Hippocampal formation (tissue), 2 donors: Measurements from ENCODE around the gene B4GALT5.
"Not testable (repeated sequence)": the region's sequence is repeated elsewhere in the genome, so short reads cannot be mapped to it uniquely, and the experiment has no call there.

Experiments used
- DNase-seq, 2 donors: peaks; one replicate each; lab custom pipeline; 2025; lab: John Stamatoyannopoulos, UW

Gene B4GALT5, protein sequence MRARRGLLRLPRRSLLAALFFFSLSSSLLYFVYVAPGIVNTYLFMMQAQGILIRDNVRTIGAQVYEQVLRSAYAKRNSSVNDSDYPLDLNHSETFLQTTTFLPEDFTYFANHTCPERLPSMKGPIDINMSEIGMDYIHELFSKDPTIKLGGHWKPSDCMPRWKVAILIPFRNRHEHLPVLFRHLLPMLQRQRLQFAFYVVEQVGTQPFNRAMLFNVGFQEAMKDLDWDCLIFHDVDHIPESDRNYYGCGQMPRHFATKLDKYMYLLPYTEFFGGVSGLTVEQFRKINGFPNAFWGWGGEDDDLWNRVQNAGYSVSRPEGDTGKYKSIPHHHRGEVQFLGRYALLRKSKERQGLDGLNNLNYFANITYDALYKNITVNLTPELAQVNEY

DNA sequence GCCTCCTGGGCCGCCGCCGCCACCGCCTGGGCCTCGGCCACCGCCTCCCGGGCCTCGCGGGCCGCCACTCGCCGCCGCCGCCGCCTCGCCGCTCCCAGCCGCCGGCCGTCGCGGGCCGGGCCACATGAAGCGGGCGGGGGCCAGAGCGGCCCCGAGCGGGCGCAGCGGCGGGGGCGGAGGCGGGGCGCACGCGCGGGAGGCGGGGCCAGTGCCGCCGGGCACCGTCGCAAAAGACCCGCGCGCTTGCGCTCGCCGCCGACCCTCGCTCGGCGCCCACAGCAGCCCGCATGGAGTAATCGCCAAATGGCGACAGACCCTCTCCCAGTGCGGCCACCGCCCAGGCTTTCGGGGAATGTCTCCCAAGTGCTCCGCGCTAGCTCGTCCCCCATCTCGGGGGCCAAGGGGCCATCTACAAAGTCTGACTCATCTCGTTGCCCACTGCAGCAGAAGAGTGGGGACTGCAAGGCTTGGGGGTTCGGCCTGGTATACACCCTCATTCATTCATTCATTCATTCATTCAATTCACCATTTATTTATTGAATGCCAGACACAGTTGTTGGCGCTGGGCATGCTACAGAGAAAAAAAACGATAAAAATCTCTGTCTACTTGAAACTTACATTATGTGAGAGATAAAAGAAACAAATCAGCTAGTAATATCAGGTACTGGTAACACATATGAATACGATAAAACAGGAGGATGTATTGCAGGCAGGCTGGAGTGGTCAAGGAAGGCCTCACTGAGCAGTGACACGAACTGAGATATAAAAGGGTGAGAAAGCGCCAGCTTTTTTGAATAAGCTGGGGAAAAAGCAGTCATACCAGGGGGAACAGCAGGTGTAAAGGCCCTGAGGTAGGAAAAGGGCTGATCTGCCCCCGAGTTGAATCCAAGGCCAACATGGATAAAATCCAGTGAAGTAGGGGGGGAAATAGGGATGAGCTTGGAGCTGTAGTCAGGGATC, at the start of gene B4GALT5:
B4GALT5 (minus strand) TSS at position 126 of the 960 bp plus-strand sequence. CDS start 188 bp downstream, outside the sequence.
- DNase-seq, result peak; percentile 69 to 78

DNA sequence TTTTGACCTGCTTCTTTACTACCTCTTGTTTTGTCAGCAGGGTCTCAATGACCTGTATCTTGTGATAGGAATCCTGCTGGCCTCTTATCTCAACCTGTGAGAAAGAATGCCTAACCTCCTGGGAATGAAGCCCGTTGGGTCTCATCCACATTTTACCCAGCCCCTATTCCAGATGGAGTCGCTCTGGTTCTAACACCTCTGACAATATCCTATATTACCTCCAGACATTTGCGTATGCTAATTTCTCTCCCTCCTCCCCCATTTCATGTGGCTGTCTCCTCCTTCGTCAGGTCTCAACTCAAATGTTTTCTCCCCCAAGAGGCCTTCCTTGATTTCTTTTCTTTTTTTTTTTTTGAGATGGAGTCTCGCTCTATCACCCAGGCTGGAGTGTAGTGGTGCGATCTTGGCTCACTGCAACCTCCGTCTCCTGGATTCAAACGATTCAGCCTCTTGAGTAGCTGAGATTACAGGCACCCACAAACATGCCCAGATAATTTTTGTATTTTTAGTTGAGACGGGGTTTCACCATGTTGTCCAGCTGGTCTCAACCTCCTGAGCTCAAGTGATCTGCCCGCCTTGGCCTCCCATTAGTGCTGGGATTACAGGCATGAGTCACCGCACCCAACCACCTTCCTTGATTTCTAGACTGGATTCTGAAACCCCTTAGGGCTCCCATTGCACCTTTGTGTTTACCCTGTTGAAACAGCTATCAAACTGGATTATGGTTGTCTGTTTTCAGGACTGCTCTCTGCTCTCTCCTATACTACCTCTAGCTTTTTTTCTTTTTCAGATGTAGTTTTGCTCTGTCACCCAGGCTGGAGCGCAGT, 49.5 kb upstream of the B4GALT5 start:
- DNase-seq, result no peak

DNA sequence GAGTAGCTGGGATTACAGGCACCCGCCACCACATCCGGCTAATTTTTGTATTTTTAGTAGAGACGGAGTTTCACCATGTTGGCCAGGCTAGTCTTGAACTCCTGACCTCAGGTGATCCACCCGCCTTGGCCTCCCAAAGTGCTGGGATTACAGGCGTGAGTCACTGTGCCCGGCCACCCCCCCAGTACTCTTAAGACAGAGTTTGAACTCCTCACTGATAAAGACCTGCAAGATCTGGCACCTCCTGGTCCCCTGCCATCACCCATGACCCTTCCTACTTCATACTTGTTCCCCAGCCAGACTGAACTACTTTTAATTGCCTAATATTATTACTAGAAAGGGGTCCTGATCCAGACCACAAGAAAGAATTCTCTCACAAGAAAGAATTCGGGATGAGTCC, 48.2 kb upstream of the B4GALT5 start:
- DNase-seq, result not testable (repeated sequence)

DNA sequence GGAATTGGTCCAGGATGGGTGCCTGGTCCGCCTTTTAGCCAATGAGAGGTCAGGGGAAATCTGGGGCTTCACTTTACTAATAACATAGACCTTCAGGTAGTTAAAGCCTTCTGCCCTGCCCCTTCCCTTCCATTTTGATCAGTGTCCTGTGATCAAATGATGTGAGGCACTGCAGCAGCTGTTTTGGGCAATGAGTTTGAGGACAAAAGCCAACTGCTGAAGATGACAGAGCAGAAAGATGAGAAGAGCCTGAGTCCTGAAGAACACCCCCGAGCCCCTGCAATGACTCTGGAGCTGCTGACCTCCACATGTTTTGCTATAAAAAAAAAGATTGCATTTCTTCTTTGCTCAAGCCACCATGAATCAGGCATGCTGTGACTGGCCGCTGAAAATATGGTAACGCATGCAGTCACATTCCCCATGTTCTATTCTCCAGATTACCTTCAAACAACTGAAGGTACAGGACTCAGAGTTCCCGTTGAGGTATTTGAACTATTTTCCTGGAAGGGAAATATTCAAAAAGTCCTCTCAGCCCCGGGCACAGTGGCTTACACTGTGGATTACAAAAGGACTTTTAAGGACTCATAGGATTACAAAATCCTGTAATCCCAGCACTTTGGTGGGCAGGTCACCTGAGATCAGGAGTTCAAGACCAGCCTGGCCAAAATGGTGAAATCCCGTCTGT, 45.7 kb upstream of the B4GALT5 start:
- no peak for DNase-seq

DNA sequence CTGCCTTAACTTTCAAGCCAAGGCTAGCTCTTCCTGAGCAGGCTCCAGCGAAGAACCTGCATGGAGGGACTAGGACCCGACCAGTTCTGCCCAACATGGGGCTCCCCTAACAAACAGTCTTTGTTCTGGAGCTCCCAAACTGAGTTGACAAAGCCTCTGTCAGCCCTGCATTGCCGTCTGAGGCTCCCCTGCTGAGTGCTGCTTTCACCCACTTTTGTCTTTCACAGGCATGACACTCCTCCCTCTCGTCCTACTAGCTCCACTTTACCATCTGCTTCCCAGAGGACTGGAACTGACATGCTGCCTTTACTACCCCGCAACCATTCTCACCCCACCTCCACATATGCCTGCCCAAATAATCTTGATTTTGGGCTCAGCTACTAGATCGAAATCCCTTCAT, 45.1 kb upstream of the B4GALT5 start:
- DNase-seq, result no peak

DNA sequence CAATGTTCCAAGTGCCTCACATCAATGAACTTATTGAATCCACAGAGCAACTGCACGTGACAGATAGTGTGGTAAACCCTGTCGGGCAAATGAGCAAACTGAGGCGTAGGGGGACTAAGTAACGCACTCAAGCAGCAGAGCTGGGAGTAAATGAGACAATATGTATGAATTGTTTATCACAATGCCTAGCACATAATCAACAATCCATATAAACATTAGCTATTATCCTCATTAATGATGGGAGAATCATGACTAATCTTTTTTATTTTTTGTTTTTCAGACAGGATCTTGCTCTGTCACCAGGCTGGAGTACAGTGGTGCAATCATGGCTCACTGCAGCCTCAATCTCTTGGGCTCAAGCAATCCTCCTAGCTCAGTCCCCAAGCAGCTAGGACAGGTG, 43.9 kb upstream of the B4GALT5 start:
- no peak for DNase-seq

DNA sequence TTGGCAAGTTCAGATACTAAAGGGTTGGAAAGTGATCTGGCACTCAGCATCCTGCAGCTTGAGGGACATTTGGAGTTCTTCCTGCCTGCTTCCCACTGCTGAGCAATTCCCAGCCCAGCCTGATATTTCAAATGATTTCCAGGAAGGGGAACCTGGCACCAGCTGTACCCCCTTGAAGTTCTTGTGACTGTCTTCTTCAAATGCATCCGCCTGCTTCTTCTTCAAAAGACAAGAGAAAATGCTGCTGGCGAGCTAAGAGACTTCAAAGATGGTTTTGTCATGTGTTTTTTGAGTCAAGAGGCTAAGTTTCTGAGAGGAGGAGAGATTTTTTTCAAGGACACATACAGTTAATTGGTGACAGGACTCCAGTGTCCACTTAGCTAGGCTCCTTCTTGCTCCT, 42.6 kb upstream of the B4GALT5 start:
- DNase-seq, result no peak

DNA sequence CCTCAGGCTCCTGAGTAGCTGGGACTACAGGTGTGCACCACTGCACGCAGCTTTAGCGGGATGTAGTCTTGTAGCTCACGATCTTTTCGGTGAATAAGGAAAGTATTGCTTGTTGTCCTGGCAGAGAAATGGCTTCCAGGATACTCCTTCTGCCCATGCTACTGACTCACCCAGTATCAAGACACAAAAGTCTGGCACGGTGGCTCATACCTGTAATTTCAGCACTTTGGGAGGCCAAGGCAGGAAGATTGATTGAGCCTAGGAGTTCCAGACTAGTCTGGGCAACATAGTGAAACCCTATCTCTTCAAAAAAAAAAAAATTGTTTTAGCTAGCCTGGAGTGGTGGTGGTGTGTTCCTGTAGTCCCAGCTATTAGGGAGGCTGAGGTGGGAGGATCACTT, 40.9 kb upstream of the B4GALT5 start:
- DNase-seq, result no peak

DNA sequence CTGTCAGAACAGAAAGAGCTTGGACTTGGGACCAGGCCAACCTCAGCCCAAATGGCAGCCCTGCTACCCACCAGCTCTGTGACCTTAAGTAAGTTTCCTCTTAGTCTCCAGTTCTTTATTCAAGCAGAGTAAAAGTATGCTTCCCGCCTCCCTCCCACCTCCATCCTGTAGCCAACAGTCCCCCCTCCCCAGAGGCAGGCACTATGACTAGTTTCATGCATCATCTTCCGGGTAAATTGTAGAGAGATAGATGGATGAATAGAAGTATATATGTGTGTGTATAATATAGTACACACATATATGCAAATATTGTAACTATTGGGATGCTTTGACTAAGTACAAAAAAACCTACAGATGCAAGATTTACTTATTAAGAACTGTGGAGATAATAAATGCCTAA, 39.5 kb upstream of the B4GALT5 start:
- no peak for DNase-seq

DNA sequence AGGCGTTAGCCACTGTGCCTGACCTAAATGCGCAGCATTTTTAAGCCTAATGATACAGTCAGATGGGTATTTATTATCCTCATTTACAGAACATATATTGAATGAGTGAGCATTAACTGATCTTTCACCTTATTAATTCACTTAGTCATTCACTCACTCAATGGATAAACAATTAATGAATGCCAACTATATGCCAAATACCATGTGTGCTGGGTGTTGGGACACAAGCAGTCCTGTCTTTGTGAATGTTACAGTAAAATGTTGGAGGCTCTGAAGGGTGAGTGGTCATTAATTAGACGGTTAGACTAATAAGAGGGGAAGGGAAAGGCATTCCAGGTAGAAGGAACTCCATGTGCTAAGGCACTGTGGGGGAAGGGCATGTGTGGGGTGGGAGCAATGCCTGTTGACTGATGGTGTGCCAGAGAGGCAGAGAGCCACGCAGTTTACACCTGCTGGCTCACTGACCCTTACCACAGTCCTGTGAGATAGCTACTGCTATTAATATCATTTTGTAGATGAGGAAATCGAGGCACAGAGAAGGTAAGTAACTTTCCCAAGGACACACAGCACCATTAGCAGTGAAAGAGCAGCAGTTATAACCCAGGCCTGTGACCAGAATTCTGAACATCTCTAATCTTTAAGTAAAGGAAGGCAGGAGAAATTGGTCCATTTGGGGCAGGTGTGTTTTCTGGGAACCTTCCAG, 38.7 kb upstream of the B4GALT5 start:
- no peak for DNase-seq

DNA sequence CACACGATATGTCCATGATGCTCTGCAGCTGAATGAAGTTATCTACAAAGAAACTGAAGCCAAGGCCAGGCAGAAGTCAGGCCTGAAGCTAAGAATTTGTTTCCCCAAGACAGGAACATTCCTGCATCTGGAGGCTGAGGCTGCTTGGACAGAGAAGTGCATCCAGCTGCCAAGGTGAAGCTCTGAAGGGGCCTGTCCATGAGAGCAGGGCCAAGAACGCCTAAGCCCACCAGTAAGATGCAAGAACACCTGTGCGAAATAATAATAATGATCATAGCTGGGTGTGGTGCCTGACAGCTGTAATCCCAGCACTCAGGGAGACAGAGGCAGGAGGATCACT, 37.7 kb upstream of the B4GALT5 start:
- DNase-seq, result no peak

DNA sequence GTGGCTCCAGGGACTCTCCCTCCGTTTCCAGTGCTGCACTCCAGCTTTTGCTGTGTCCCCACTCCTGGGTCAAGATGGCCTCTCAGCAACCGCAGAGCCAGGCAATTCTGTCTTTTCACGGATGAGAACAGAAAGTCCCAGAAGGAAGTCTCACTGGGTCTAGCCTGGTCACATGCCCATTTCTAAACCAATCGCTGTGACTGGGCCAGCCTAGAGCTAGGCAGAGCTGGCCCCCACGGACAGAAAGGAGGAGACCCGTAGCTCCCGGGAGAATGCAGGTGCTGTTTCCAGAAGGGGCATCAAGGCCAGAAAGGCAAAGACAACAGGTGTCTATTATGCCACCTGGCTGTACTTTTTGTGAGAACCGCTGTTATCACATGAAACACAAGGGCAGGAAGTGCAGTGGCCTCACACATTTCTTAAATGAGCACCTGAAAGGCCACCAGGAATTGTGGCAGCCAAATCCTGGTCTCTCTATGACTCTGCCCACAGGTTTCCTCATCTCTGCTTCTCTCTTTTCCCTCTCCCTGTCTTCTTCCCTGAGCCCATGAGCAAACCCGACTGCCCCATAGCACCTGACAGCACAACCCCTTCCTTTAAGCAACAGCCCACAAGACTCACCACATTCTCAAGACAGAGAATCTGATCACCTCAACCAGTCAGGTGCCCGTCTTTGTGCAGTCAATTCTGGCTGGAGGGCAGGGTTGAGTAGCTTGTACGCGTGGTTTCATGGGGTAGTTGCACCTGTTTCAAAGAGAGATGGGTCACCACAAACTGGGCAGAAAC, 37.1 kb upstream of the B4GALT5 start:
- DNase-seq, result no peak

DNA sequence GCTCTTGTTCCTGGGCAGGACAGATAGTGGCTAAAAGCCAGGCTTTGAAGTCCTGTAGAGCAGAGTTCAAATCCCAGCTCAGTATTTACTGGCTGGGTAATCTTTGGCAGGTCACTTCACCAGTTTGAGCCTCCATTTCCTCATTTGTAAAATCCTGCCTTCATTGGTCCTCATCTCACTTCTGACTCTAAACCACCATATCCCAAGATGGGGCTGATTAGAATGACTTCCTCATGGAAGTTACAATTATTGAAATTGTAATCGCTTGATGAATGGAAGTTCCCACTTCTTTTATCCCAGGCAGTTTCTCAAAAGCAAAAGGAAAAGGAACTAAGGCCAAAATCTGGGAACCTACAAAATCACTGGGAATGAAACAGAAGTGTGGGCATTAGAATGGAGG, 35.9 kb upstream of the B4GALT5 start:
- DNase-seq, result no peak

DNA sequence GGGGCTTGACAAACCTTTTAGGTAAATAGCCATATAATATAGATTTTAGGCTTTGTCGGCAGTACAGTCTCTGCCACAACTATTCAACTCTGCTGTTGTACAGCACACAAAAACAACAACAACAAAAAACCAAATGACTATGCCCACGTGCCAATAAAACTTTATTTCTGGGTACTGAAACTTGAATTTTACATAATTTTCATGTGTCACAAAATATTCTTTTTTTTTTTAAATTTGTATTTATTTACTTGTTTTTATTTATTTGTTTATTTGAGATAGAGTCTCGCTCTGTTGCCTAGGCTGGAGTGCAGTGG, 34.8 kb upstream of the B4GALT5 start:
- no peak for DNase-seq

DNA sequence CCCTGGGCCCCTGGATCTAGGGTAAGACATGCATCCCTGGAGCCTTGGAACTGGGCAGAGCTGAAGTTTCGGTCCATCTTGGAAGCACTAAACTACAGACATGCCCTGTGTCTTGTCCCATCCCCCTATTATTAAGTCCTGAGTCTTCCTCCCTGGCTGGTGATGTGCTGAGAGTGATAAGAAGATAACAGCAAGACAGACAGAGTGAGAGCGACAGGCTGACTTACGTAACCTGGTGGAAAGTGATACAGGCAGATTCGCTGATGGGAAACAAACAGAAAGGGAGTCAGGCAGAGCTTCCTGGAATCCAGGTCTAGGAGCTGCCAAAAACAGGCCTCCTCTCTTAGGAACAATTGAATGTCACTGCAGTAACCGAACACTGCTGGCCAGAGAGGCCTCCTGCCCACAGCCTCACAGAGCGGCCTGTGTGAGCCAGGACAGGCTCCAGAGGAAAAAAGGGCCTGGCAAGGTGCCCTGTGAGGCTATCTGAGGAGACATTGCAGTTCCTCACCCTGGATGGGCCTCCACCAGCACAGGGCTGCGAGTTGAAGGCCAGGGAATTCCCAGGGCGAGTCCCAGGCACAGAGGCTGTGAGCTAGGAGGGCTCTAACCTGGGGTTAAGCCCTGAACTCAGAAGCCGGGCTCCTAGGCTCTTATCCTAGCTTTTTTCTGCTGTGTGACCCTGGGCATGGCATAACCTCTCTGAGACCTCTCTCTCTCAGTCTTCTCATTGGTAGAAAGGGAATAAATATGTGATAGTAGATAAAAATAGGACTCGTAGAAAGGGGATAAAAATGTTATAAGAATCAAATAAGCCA, 34.2 kb upstream of the B4GALT5 start:
- DNase-seq, result peak; percentile 16 to 39

DNA sequence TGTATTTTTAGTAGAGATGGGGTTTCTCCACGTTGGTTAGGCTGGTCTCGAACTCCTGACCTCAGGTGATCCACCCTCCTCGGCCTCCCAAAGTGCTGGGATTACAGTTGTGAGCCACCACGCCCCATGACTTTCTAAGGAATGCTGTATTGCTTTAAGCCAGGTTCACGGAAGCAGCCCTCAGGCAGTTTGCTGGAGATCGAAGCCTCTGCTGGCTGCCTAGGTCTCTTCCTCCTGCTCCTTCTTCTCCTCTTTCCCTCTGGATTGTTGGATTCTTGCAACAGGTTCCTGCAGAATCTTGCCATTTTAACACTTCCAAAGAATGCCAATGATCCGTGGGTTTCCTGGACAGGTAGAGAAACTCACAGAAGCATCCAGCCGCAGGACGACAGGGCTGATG, 29.3 kb upstream of the B4GALT5 start:
- DNase-seq, result no peak

DNA sequence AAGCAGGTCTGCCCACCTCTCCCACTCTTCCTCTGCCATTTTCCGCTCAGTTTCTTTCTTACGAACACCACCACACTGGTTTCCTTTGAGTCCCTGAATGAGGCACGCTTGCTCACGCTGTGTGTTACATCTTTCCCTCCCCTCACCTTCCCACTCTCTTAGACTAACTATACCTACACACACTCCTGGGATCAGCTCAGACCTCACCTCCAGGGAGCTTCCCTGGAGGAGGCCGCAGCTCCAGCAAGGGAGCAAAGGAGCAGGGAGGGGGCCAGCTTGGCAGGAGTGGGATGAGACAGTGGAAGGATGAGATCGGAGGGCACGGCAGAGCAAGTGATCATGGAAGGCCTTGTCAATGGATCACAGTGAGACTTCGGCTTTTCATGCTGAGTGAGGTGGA, 28.3 kb upstream of the B4GALT5 start:
- no peak for DNase-seq

DNA sequence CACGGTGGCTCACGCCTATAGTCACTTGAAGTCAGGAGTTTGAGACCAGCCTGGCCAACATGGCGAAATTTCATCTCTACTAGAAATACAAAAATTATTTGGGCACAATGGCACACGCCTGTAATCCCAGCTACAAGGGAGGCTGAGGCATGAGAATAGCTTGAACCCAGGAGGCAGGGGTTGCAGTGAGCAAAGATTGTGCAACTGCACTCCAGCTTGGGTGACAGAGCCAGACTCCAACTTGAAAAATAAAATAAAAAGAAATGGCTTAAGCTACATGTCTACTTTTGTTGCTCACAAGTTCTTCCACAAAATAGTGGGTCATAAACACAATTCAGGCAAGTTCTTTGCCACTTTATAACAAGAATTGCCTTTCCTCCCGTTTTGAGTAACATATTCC, 27.1 kb upstream of the B4GALT5 start:
- no peak for DNase-seq

DNA sequence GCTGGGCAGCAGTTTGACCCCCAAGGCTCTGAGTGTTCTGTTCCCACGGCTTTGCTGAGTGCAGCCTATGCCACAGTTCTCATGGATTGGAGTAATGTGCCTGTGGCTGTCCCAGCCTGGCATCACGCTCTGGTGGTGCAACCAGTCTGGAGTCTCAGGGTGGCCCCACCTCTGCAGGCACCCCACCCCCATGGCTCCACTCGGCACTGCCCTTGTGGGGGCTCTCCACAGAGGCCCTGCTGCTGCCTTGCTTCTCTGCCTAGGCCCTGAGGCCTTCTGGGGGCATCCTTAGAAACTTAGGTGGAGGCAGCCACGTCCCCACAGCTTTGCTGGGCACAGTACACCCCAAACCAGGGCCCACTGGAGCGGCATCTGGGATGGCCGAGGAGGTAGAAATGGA, 25.4 kb upstream of the B4GALT5 start:
- DNase-seq, result no peak
